HG03097 (cell line): ENCODE measurements around the gene DUSP7.

Experiments
- ATAC-seq: cut with Tn5 transposase; IDR thresholded peaks from one replicate; pipeline ENCODE4 v1.9.1; 2021; ENCODE audit not compliant: unreplicated experiment, low FRiP score

DUSP7 gene

GRCh38 chr3:52031896-52032295 is 24.5 kb downstream of the DUSP7 start:
- no peak for ATAC-seq

- no peak for ATAC-seq
Observed at GRCh38 chr3:52030714-52031310, 25.6 kb downstream of the DUSP7 start.

GRCh38 chr3:52029535-52029934 is 26.8 kb downstream of the DUSP7 start:
- ATAC-seq: no peak

- ATAC-seq: no peak
Observed at GRCh38 chr3:52029053-52029452, 27.3 kb downstream of the DUSP7 start.

- ATAC-seq: no peak
Observed at GRCh38 chr3:52028572-52028971, 27.8 kb downstream of the DUSP7 start.

- ATAC-seq: no peak
Observed at GRCh38 chr3:52026041-52026440, 30.3 kb downstream of the DUSP7 start.

GRCh38 chr3:52025453-52025852 is 30.9 kb downstream of the DUSP7 start:
- ATAC-seq: no peak

- ATAC-seq: no peak
Observed at GRCh38 chr3:52024765-52025452, 31.5 kb downstream of the DUSP7 start.

- ATAC-seq: peak; percentile 80
Observed at GRCh38 chr3:52023860-52024764, 32.3 kb downstream of the DUSP7 start.

GRCh38 chr3:52023101-52023770 is 33.1 kb downstream of the DUSP7 start:
- no peak for ATAC-seq

- no peak for ATAC-seq
Observed at GRCh38 chr3:52022323-52023100, 33.9 kb downstream of the DUSP7 start.

GRCh38 chr3:52021489-52022268 is 34.7 kb downstream of the DUSP7 start:
- no peak for ATAC-seq

- ATAC-seq: no peak
Observed at GRCh38 chr3:52020796-52021195, 35.6 kb downstream of the DUSP7 start.

GRCh38 chr3:52019352-52020080 is 36.9 kb downstream of the DUSP7 start:
- ATAC-seq: no peak

- ATAC-seq: no peak
Observed at GRCh38 chr3:52018319-52019000, 37.9 kb downstream of the DUSP7 start.

- ATAC-seq: no peak
Observed at GRCh38 chr3:52017586-52017985, 38.8 kb downstream of the DUSP7 start.

GRCh38 chr3:52015438-52016228 is 40.7 kb downstream of the DUSP7 start:
- ATAC-seq: no peak
